ENCODE measurements around the gene MAST1.

MAST1 gene

GRCh38 chr19:12913011-12913561 is 74.8 kb downstream of the MAST1 start (continued):
- TF ChIP-seq ZNF449 (tag by site-specific recombination; IDR thresholded peaks at IDR 0.05), result peak; percentile 97
- TF ChIP-seq ZNF529 (tag by site-specific recombination; IDR thresholded peaks at IDR 0.05; ENCODE audit: insufficient replicate concordance), result no peak
- peak; percentile 98 for TF ChIP-seq ZBTB17 (tag by site-specific recombination; IDR thresholded peaks at IDR 0.05)
- no peak for TF ChIP-seq ZNF121 (tag by site-specific recombination; IDR thresholded peaks at IDR 0.05)
- TF ChIP-seq ZNF560 (tag by site-specific recombination; IDR thresholded peaks at IDR 0.05; ENCODE audit: borderline replicate concordance), result no peak
- TF ChIP-seq ZBTB26 (tag by site-specific recombination; optimal IDR thresholded peaks at IDR 0.05), result no peak
- TF ChIP-seq ZNF335 (tag by site-specific recombination; conservative IDR thresholded peaks at IDR 0.05), result peak; percentile 57; the same call in 1 of the 2 replicates
- peak; percentile 82 for TF ChIP-seq ZEB2 (tag by site-specific recombination; IDR thresholded peaks at IDR 0.05)
- peak; percentile 87 for TF ChIP-seq PRDM10 (tag by site-specific recombination; IDR thresholded peaks at IDR 0.05)
- TF ChIP-seq ZNF350 (tag by site-specific recombination; IDR thresholded peaks at IDR 0.05), result no peak
- TF ChIP-seq ZNF624 (tag by site-specific recombination; IDR thresholded peaks at IDR 0.05), result no peak
- TF ChIP-seq ZSCAN16 (tag by site-specific recombination; IDR thresholded peaks at IDR 0.05), result no peak
- TF ChIP-seq KLF9 (tag by site-specific recombination; IDR thresholded peaks at IDR 0.05; ENCODE audit: low read depth), result no peak
- no peak for TF ChIP-seq SALL2 (tag by site-specific recombination; IDR thresholded peaks at IDR 0.05; ENCODE audit: borderline replicate concordance)
- no peak for TF ChIP-seq SCRT1 (tag by site-specific recombination; IDR thresholded peaks at IDR 0.05; ENCODE audit: borderline replicate concordance)
- TF ChIP-seq ZNF248 (tag by site-specific recombination; IDR thresholded peaks at IDR 0.05), result no peak
- 0 out of 2 replicates have a peak, but pooled peaks have one; percentile 9 for TF ChIP-seq ZNF639 (tag by site-specific recombination; IDR thresholded peaks at IDR 0.05)
- no peak for TF ChIP-seq MEIS1 (CRISPR knock-in tag; IDR thresholded peaks at IDR 0.05; ENCODE audit: borderline replicate concordance)
- no peak for TF ChIP-seq ZNF362 (tag by site-specific recombination; IDR thresholded peaks at IDR 0.05)
- no peak for TF ChIP-seq ZBTB10 (tag by site-specific recombination; IDR thresholded peaks at IDR 0.05)
- no peak for TF ChIP-seq ZNF776 (tag by site-specific recombination; IDR thresholded peaks at IDR 0.05; ENCODE audit: borderline replicate concordance)
- no peak for TF ChIP-seq ZNF184 (tag by site-specific recombination; IDR thresholded peaks at IDR 0.05)
- TF ChIP-seq ZSCAN4 (tag by site-specific recombination; IDR thresholded peaks at IDR 0.05), result no peak
